GM12874 (cell line): ENCODE measurements around the gene VASN.
A peak's percentile ranks its signal among the peaks of the same experiment; 100 is the strongest.

ENCODE experiments used
- TF ChIP-seq, protein P1 (sequence below): IDR thresholded peaks from 2 replicates; pipeline ENCODE4 v1.5.1; 2011; ENCODE audit warnings: low read depth, mild to moderate bottlenecking, control low read depth, low read length, moderate library complexity; ENCODE audit not compliant: insufficient read depth

VASN gene

DNA sequence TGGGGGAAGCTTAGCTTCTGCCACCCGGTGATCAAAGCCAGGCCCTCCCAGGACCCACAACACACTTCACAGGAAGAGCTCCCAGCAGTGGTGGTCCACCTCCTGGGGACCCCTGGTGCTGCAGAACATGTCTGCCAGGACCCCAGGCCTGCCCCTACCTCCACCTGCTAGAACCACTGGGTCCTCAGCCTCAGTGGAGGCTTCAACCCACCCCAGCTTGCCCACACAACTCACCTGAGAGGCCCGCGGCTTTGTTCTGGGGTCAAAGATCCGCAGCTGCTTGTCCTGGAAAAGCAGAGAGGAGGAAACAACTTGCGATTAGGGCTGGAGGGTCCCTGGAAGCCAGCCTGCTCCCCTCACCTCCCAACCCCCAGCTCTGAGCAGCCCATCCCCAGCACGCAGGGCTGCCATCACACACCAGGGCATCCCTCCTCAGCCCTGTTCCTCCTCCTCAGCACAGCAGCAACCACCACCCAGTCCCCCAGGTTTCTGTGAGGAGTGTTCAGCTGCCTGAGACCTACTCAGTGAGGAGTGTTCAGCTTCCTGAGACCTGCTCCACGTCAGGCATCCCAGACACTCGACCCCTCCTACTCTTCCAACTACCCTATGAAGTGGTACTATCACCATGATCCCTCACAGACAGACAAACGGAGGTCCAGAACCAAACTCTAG lies 23.5 kb downstream of the VASN start:
- TF ChIP-seq, protein P1, sequence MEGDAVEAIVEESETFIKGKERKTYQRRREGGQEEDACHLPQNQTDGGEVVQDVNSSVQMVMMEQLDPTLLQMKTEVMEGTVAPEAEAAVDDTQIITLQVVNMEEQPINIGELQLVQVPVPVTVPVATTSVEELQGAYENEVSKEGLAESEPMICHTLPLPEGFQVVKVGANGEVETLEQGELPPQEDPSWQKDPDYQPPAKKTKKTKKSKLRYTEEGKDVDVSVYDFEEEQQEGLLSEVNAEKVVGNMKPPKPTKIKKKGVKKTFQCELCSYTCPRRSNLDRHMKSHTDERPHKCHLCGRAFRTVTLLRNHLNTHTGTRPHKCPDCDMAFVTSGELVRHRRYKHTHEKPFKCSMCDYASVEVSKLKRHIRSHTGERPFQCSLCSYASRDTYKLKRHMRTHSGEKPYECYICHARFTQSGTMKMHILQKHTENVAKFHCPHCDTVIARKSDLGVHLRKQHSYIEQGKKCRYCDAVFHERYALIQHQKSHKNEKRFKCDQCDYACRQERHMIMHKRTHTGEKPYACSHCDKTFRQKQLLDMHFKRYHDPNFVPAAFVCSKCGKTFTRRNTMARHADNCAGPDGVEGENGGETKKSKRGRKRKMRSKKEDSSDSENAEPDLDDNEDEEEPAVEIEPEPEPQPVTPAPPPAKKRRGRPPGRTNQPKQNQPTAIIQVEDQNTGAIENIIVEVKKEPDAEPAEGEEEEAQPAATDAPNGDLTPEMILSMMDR: no peak

DNA sequence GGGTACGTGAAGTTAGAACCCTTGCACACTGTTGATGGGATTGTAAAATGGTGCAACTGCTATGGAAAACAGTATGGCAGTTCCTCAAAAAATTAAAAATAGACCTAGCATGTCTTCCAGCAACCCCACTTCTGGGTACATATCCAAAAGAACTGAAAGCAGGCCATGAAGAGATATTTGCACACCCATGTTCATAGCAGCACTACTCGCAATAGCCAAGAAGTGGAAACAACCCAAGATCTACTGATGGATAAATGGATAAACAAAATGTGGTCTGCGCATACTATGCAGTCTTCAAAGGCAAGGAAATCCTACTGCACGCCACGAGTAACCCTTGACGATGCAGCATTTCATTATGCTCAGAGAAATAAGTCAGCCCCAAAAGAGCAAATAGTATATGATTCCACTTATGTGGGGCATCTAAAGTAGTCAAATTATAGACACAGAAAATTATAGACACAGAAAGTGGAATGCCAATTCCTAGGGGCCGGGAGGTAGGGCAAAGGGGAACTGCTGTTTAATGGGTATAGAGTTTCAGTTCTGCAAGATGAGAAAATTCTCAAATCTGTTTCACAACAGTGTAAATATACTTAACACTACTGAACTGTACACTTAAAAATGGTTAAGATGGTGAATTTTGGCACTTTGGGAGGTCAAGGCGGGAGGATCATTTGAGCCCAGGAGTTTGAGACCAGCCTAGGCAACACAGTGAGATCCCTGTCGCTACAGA lies 27.5 kb downstream of the VASN start:
- TF ChIP-seq, protein P1: no peak

DNA sequence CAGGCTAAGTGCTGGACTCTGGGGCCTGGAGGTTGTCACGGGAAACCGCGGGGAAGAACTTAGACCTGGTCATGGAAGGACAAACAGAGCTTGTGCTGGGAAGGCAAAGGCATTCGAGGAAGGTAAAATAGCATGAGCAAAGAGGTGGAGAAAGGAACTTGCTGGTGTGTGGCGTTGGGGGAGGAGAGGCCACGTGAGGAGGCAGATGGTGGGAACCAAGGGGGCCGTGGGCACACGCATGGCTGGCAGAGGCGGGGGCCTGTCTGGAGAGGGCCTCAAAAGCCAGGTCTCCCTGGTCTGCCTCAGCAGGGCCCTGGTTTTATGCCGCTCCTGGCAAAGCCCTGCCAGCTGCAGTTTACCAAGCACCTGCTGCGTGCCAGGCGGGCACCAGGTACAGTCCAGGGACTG lies 29.4 kb downstream of the VASN start:
- TF ChIP-seq, protein P1: no peak

DNA sequence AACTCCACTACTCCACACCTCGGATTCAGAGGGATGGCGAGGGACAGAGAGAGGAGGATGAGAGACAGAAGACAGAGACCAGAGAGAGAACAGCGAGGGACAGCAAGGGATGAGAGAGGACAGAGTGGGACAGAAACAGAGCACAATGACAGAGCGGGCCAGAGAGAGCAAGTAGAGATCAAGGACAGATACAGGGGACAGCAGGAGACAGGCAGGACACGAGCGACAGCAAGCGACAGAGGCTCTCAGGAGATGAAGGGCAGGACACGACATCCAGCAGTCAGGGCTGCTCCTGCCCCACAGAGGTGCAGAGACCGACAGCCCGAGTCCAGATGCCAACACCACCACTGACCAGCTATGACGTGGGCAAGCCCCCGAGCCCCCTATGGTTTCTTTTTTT lies 29.9 kb downstream of the VASN start:
- TF ChIP-seq, protein P1: no peak

DNA sequence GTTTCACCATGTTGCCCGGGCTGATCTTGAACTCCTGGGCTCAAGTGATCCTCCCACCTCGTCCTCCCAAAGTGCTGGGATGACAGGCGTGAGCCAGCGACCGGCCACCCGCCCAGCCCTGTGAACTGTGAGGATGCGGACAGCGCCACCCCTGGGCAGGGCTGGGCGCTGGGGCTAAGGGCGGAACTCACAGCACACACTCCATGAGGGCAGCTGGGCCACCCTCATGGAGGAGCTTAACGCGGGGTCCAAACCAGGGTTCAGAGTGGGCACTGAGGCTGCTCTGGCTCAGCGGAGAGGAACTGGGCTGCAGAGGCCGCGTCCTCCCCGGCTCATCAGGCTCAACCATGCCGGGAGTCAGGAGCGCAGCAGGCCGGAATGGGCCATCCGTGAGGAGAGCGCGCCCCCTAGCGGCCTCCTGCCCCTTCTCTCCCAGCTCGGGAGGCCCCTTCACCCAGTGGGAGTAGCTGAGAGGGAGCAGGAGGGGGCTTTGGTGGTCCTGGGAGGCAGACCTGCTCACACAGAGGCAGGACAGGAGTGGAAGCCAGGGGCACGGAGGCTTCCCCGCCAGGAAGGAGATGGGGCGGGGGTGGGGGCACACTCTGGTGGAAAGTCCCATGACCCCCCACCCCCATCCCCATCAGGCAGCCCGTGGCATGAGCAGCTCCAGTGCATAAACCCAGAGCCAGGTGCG lies 30.9 kb downstream of the VASN start:
- TF ChIP-seq, protein P1: peak; percentile 95

DNA sequence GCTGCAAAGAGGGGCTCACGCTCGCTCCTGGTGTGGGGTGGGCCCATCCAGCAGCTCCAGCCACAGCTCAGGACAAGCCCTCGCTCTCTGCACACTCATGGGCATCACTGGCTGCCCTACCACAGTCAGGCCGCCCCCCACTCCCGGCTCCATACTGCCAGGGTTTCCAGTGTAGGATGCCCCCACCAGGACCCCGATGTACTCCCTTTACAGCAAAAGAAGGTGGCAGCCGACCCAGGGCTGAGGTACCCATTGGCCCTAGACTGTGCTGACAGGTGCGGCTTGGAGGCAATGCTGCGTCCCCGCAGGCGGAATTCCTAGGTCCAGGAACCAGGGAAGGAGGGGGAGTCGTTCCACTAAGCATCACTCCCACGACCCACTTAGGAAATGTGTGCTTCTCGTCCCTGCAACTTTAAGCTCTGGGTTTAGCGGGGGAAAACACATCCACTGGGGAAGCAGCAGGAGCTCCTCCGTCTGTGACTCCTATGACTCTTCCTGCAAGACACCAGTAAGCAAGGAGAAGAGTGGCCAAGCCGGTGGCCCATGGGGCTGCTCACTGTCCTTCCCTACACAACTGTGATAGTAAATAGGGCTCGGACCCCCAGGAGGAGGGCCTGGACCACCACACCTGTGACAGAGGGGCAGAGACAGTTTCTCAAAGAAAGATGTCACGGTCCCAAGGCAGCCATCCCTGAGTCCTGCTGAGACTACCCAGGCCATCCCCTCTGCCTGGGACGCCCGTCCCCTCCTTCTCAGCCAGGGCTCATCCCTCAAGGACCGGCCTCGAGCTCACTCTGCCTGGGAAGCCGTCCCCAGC lies 31.7 kb downstream of the VASN start:
- TF ChIP-seq, protein P1: no peak
